Large intestine (tissue), 12 donors: ENCODE data around the gene PDE4D. TPM values are rescaled to one million over a fixed set of nuclear protein-coding genes. Genes with fewer than 3 reads are reported as not detected.

Experiments used
- DNase-seq, 2 donors: peaks; one replicate each; pipeline versions ENCODE4 v3.0.0 to v3.0.0-alpha.2; 2013
- H3K27ac ChIP-seq: one replicate; pipeline ENCODE4 v1.5.1; 2013; ENCODE audit warnings: low read length
- H3K27me3 ChIP-seq: 2 replicates; pipeline ENCODE4 v1.6.1; 2013; ENCODE audit warnings: low read length; ENCODE audit not compliant: control insufficient read depth, insufficient read depth
- H3K36me3 ChIP-seq: 2 replicates; pipeline ENCODE4 v1.6.1; 2013; ENCODE audit warnings: low read length; ENCODE audit not compliant: control insufficient read depth, insufficient read depth
- H3K4me1 ChIP-seq: one replicate; pipeline ENCODE4 v1.6.1; 2013; ENCODE audit warnings: low read length; ENCODE audit not compliant: control insufficient read depth, insufficient read depth
- H3K4me3 ChIP-seq: one replicate; pipeline ENCODE4 v1.5.1; 2013; ENCODE audit warnings: low read length
- H3K9me3 ChIP-seq: one replicate; pipeline ENCODE4 v1.6.1; 2013; ENCODE audit warnings: mild to moderate bottlenecking, low read depth, low read length, moderate library complexity; ENCODE audit not compliant: control insufficient read depth
- WGBS: methylation state at CpG from one replicate; pipeline ENCODE4 v1.1.5; 2013; ENCODE audit warnings: low lambda C conversion rate; ENCODE audit not compliant: insufficient coverage; 5-methylcytosine and 5-hydroxymethylcytosine counted together
- long read RNA-seq, 11 donors: transcript quantifications; one replicate each; lab custom pipeline, GENCODE V29; 2026
- polyA plus RNA-seq: library from polyadenylated mRNA; unstranded; fragments of 120-200 nt; gene quantifications from one replicate; pipeline ENCODE4 v1.2.1, GENCODE V29; 2013

PDE4D gene
- polyA plus RNA-seq, result 13.5 TPM
- long read RNA-seq, donor 1, result 0 reads
- long read RNA-seq, donor 2, partial matches to known transcripts, result 0 of 1 reads
- long read RNA-seq, donor 2, other reads (novel, unspliced or antisense), result 0 of 1 reads
- long read RNA-seq, donor 3, partial matches to known transcripts, result 0 of 2 reads
- long read RNA-seq, donor 3, other reads (novel, unspliced or antisense), result 0 of 2 reads
- long read RNA-seq, donor 4, result 0 reads
- long read RNA-seq, donor 5, result 0 reads
- long read RNA-seq, donor 6, result 0 reads
- long read RNA-seq, donor 7, result 0 reads
- long read RNA-seq, donor 8, result 0 reads
- long read RNA-seq, donor 9, result 0 reads
- long read RNA-seq, donor 10, result 0 reads
- long read RNA-seq, donor 11, result 0 reads

DNA sequence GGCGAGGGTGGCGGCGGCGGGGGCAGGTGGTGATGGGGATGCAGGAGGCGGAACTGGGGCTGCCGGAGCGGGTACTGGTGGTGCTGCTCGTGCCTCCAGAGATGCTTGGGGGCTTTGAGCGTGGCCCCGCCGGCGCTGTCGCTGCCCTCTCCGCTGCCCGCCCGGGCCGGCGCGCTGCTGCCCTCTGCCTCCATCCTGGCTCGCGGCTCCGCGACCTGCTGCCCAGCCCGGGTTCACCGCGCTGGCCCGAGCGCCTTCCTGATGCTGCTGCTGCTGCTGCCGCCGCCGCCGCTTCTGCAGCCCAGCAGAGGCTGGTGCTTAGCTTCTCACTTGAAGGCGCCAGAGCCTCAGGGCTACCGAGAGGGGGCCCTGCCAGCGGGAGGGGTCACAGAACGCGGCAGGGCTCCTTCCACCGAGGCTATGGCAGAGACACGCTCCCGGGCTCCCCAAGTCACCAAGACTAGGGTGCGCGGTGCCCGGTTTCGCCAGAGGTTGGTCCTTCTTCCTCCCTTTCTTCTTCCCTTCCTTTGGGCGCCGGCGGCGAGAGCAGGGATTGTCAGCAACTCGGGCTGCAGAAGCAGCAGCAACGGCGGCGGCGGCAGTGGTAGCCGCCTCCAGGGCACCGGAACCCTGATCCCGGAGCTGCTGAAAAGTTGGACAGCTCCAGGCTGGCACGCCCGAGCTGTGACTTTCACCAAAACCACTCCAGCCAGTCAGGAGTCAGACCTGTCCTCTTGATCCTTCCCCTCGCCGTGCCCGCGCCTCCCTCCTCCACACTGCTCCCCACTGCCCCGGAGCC, at the start of gene PDE4D:
Gene PDE4D, minus strand, starts transcription at position 298 of the 799 bp plus-strand sequence.
- Histone ChIP-seq H3K4me1 (peaks cover 3% of the 10 kb centered on the region), H3K9me3 (no peaks in the 10 kb centered on the region), H3K4me3 (peak within 1 kb of the TSS; percentile 16), H3K27me3 (peaks cover 43% of the 10 kb centered on the region), H3K27ac (no peak within 1 kb of the TSS), H3K36me3 (no peaks in the 10 kb centered on the region)
- DNase-seq, result peak; percentile 7 to 44
- no CpG with 5 or more reads among the region's 63 CpGs for WGBS

DNA sequence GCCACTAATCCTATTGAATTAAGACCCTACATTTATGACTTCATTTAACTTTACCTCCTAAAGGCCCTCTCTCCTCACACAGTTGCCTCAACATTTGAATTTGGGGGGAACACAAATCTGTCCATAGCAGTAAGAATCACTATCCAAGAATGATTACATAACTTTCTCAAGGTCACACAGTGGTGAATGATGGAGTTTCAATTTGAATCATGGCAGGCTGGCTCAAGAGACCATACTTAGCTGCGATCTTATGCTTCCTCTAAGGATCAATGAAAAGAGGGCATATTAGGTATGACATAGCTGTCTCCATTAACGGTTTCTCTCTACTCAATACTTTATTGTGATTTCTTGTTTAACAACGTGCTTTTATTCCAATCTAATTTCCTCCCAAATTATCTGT, 44.1 kb upstream of the PDE4D start:
- H3K9me3 ChIP-seq, result no peaks in the 10 kb centered on the region
- no peaks in the 10 kb centered on the region for H3K4me1 ChIP-seq
- no peak overlapping the region for H3K27ac ChIP-seq
- no peak for DNase-seq
- WGBS, result 83% methylated on average over 3 of the region's 3 CpGs
- H3K36me3 ChIP-seq, result no peaks in the 10 kb centered on the region
- no peak overlapping the region for H3K4me3 ChIP-seq
- no peaks in the 10 kb centered on the region for H3K27me3 ChIP-seq

- DNase-seq, result no peak
- Histone ChIP-seq H3K4me3 (no peak overlapping the region), H3K36me3 (no peaks in the 10 kb centered on the region), H3K27me3 (no peaks in the 10 kb centered on the region), H3K9me3 (no peaks in the 10 kb centered on the region), H3K27ac (no peak overlapping the region), H3K4me1 (no peaks in the 10 kb centered on the region)
- no CpG with 5 or more reads among the region's 3 CpGs for WGBS
Observed at GRCh38 chr5:59923465-59923864, 29.9 kb upstream of the PDE4D start.

- WGBS, result no CpG with 5 or more reads among the region's 1 CpG
- Histone ChIP-seq H3K27ac (no peak overlapping the region), H3K36me3 (no peaks in the 10 kb centered on the region), H3K4me1 (no peaks in the 10 kb centered on the region), H3K9me3 (no peaks in the 10 kb centered on the region), H3K27me3 (no peaks in the 10 kb centered on the region), H3K4me3 (no peak overlapping the region)
- no peak for DNase-seq
Observed at GRCh38 chr5:59922220-59922619, 28.7 kb upstream of the PDE4D start.

- H3K27me3 ChIP-seq, result no peaks in the 10 kb centered on the region
- no peaks in the 10 kb centered on the region for H3K36me3 ChIP-seq
- no peak overlapping the region for H3K4me3 ChIP-seq
- no peaks in the 10 kb centered on the region for H3K9me3 ChIP-seq
- no peak overlapping the region for H3K27ac ChIP-seq
- WGBS, result 83% methylated on average over 1 of the region's 6 CpGs
- no peaks in the 10 kb centered on the region for H3K4me1 ChIP-seq
- no peak for DNase-seq
Observed at GRCh38 chr5:59921816-59922215, 28.3 kb upstream of the PDE4D start.

DNA sequence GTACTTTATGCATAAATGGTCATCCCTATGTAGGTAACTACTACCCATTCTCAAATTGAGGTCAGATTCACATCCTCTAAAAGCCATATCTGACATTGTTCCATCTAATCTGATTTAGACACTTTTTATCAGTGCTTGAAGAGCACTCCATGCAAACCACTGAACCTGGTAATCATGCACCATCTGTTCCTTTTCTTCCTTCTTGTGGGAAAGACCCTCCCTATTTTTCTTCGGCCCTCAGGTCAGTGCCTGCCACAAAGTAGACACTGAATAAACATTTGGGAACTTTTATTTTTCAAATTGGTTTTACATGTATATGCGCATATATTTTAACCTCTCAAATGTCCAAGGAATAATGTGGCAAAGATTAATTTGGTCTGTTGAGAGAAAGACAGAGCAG, 26.0 kb upstream of the PDE4D start:
- H3K4me3 ChIP-seq, result no peak overlapping the region
- H3K9me3 ChIP-seq, result no peaks in the 10 kb centered on the region
- H3K27me3 ChIP-seq, result no peaks in the 10 kb centered on the region
- H3K4me1 ChIP-seq, result no peaks in the 10 kb centered on the region
- no peak overlapping the region for H3K27ac ChIP-seq
- 33% methylated on average over 1 of the region's 2 CpGs for WGBS
- DNase-seq, result no peak
- no peaks in the 10 kb centered on the region for H3K36me3 ChIP-seq

DNA sequence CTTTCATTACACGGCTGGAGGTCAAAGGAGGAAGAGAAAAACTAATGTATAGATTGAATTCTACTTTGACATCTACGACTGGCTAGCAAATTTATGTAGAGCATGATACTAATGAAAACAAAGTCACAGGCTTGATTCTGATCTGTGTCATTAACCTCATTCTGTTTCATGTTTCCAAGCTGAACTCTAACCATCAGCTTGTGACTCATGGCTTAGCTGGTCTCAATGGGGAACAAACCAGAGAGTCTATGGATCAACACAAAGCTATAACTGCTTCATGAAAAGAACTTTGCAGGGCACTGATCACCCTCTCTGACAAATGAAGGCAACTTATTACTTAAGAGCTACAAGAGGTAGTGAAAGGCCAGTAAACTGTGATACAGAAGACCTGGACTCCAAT, 23.6 kb upstream of the PDE4D start:
- Histone ChIP-seq H3K27me3 (no peaks in the 10 kb centered on the region), H3K9me3 (no peaks in the 10 kb centered on the region), H3K4me1 (no peaks in the 10 kb centered on the region), H3K4me3 (no peak overlapping the region), H3K36me3 (no peaks in the 10 kb centered on the region), H3K27ac (no peak overlapping the region)
- WGBS, result no CpG with 5 or more reads among the region's 2 CpGs
- DNase-seq, result no peak

- WGBS, result 100% methylated on average over 2 of the region's 3 CpGs
- no peaks in the 10 kb centered on the region for H3K27me3 ChIP-seq
- DNase-seq, result no peak
- no peaks in the 10 kb centered on the region for H3K4me1 ChIP-seq
- no peaks in the 10 kb centered on the region for H3K36me3 ChIP-seq
- no peak overlapping the region for H3K27ac ChIP-seq
- no peaks in the 10 kb centered on the region for H3K9me3 ChIP-seq
- H3K4me3 ChIP-seq, result no peak overlapping the region
Observed at GRCh38 chr5:59905188-59905587, 11.7 kb upstream of the PDE4D start.

DNA sequence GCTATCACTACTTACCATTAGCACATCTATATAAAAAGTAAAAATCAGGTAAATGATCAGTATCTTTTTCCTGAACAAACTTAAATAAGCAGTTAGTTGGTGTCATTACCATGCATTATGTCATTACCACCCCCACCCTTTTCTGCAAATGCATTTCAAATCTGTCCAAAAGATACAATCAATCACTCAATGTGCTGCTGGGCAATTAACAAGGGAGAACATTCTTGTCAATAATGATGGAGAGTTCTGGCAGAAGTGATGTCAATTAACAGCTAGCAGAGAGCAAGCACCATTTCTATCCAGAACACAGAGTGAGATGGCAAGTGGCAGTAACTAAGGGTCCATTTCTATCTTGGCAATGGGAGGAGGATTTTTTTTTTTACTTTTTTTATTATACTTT, 3.5 kb upstream of the PDE4D start:
- H3K4me3 ChIP-seq, result no peak overlapping the region
- no peak overlapping the region for H3K27ac ChIP-seq
- DNase-seq, result no peak
- H3K4me1 ChIP-seq, result peaks cover 3% of the 10 kb centered on the region
- peaks cover 34% of the 10 kb centered on the region for H3K27me3 ChIP-seq
- H3K36me3 ChIP-seq, result no peaks in the 10 kb centered on the region
- no peaks in the 10 kb centered on the region for H3K9me3 ChIP-seq

DNA sequence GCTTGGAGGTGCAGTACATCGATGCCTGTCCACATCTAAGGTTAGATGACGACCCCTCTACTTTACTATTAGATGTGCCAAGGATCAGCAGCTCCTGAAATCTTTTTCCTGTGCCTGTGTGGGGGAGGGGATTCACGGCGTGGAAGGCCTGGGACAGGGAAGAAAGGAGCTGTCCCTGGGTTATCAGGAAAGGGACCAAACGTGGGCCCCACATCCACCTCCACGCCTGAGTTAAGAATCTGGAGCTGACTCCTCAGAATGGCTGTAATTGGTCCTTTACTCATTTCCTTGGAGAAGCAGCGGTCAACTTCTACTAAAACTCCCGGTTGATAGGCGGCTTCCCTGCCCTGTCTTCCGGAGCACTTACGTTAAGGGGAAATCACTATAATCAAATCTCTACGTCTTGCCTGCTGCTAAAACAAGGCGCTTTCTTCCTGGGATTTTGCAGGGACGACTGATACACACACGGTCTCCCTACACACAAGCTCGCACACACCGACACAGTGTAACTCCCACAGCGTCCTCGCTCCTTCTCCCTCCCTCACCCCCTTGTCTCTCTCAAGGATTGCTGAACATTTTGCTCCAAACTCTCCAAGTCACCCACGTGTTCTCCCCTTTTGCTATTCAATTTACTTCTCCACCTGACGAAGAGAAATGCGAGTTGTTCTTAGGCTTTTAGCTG, 1.4 kb downstream of the PDE4D start:
- Histone ChIP-seq H3K27ac (no peak overlapping the region), H3K4me3 (no peak overlapping the region), H3K27me3 (peaks cover 43% of the 10 kb centered on the region), H3K4me1 (peaks cover 3% of the 10 kb centered on the region), H3K9me3 (no peaks in the 10 kb centered on the region), H3K36me3 (no peaks in the 10 kb centered on the region)
- DNase-seq, result no peak
- WGBS, result no CpG with 5 or more reads among the region's 22 CpGs
